ENCODE data around the gene SRP68.

DNA sequence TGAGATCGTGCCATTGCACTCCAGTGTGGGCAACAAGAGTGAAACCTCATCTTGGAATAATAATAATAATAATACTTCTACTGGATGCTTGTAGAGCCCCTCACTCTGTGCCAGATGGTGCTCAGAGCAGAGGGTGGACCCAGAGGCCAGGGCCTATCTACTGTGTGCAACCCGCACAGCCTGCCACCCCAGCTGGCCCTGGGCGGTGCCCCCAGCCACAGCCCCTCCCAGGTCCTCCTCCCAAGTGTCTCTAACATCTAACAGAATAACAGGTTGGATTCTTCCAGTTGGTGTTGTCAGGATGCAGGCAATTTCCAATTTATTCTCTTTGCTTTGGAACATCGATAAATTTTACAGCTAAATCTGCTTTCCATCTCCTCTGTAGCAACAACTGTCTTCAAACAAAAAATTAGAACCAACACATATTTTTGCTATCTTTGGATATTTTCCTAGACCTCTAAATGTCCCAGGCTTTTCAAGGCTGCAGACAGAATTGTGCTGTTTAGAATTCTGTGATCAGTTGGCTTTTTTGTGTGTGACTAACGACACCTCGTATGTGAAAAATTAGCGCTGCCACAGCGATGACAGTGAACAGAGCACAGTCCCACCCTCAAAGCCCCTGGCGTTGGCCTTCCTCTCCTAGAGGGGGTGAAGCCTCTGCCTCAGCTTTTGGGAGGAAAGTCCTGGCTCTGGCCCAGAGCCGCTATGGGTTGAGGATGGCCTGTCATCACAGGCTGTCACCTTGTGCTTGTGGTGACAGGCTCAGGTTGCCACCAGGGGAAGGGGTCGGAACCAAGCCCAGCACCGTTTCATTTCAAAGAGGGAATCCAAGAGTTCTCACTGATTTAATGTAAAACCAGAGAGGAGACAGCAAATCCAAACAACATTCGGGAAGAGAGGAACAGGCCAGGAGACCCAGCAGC is 37.6 kb downstream of the SRP68 start:
- TF ChIP-seq, protein P1, sequence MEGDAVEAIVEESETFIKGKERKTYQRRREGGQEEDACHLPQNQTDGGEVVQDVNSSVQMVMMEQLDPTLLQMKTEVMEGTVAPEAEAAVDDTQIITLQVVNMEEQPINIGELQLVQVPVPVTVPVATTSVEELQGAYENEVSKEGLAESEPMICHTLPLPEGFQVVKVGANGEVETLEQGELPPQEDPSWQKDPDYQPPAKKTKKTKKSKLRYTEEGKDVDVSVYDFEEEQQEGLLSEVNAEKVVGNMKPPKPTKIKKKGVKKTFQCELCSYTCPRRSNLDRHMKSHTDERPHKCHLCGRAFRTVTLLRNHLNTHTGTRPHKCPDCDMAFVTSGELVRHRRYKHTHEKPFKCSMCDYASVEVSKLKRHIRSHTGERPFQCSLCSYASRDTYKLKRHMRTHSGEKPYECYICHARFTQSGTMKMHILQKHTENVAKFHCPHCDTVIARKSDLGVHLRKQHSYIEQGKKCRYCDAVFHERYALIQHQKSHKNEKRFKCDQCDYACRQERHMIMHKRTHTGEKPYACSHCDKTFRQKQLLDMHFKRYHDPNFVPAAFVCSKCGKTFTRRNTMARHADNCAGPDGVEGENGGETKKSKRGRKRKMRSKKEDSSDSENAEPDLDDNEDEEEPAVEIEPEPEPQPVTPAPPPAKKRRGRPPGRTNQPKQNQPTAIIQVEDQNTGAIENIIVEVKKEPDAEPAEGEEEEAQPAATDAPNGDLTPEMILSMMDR (IDR thresholded peaks at IDR 0.05), result no peak
- TF ChIP-seq EZH2 (IDR thresholded peaks at IDR 0.05; ENCODE audit: borderline replicate concordance, insufficient read depth, low read depth, low read length, poor library complexity, severe bottlenecking), result no peak
